Stimulated activated CD4-positive, alpha-beta T cell treated with anti-CD3 and anti-CD28 coated beads, Interleukin-4, amount 100 ng/mL, for 24 hours (primary cell): ENCODE results near the gene LRRC72.
"Not testable (repeated sequence)": the region's sequence is repeated elsewhere in the genome, so short reads cannot be mapped to it uniquely, and the experiment has no call there.

Experiments
- DNase-seq: peaks from one replicate; pipeline ENCODE4 v3.0.0-alpha.2; 2020

Gene LRRC72

DNA sequence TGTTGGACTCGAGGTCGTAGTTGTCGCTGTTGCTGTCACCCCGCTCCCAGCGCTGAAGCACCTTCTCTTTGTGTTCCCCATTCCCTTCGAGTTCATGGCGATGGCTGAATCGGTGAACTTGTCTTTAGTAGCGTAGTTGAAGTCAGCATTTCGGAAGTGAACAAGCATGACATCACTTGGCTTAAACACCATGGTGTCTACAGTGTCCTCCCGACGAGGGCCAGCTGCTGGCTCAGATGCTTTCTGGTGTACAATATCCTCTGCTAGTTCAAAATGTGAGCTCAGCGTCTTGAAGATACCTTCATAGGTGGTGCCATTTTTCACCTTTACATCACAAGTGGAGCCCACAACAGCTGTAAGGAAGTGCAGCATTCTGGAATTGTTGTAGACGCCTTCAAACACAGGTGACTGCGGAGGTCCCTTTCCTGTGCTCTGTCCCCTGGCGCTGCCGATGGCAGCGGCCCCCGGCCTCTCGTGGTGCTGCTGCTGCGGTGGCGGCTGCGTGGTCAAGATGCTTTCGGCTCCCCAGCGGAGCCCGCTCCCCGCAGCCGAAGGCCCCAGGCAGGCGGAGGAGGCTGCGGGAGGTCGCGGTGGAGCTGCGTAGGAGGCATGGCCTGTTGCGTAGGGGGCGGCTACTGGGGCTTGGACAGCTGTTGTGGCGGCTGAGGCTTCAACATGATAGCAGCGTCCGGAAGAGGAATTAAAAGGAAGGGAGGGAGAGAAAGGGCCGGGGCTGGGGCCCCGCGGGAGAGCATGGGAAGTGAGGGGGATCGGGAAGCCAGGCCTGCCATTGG is 59.7 kb downstream of the LRRC72 start:
- no peak for DNase-seq

DNA sequence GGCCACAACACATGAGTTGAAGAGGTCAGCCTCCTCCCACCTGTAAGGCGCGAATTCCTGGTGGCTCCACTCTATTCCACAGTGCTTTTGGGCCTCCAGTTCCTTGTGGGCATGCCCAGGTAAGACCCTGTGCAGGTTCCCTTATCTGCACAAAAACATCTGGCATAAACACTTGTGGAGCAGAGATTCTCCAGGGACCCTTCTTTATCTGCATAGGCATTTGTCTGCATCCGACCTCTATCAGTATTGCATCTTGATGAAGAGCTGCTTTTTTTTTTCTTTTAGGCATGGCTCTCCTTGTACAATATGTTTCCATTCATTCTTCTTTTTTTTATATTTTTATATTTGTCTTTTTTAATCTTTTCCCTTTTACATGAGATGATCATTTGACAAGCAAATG is 60.5 kb downstream of the LRRC72 start:
- DNase-seq = no peak

- no peak for DNase-seq
These were observed 61.2 kb downstream of the LRRC72 start for GRCh38 chr7:16587790-16588189.

DNA sequence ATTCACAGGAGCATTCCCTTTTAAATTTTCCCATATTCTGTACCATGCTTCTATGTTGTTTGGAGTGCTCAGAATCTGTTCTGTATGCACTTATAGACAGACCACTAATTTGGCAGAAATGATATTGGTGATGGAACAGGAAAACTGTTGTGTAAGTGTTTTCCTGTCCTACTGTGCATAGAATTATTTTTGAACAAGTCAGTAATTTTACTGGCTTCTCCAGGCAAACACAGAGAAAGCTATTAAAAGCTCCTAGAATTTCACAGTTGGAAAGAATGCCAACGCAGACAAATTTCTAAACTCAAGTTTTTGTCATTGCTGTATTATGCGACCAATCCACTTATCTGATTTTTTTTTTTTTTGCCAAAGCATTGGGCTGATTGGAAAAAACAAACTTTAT is 63.3 kb downstream of the LRRC72 start:
- DNase-seq = no peak

DNA sequence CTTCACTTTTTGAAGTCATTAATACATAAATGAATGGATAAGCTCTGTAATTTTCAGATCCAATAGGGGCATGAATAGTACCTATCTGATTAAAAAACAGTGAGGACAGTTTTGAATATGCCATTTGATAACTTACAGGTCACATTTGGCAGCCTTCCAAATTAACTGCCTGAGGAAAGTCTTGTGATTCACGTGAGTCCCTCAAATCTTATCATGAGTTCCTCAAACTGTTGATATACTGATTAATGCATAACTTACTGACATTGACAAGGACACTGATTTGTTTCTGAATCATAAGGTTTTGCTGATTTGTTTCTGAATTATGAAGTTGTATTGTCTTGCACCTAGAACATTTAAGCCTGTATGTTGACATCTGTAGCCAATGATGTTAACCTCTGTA is 63.8 kb downstream of the LRRC72 start:
- no peak for DNase-seq

- DNase-seq = no peak
These were observed 65.8 kb downstream of the LRRC72 start for GRCh38 chr7:16592395-16592794.

DNA sequence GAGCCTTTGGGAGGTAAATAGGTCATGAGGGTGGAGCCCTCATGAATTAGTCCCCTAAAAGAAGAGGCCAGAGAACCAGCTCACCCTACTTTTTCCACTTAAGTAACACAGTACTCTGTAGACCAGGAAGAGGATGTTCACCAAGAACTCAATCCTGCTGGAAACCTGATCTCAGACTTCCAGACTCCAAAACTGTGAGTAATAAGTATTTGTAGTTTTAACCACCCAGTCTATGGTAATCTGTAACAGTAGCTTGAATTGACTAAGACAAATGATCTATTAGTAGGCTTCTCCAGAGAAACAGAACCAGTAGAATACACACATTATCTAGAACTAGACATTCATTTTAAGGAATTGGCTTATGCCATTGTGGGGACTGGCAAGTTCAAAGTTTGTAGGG is 67.4 kb downstream of the LRRC72 start:
- no peak for DNase-seq

DNA sequence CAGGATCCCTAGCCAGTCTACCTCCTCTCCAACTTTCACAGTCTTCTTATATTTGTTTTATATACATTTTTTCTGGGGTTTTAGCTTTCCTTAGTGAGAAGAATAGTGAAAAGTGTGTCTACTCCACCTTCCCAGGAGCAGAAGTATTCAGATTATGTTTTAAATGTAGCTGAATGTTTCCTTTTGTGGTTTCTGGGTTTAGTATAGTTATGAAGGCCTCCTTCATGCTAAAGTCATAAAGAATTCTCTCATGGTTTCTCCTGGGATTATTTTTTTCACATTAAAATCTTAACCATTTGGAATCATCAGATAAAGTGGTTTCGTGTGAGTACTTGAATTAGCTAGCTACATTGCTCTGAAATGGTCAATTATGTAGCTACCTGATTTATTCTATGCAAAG is 68.1 kb downstream of the LRRC72 start:
- no peak for DNase-seq

GRCh38 chr7:16595596-16595995 is 69.0 kb downstream of the LRRC72 start:
- not testable (repeated sequence) for DNase-seq

- DNase-seq = no peak
These were observed 71.4 kb downstream of the LRRC72 start for GRCh38 chr7:16598015-16598414.

DNA sequence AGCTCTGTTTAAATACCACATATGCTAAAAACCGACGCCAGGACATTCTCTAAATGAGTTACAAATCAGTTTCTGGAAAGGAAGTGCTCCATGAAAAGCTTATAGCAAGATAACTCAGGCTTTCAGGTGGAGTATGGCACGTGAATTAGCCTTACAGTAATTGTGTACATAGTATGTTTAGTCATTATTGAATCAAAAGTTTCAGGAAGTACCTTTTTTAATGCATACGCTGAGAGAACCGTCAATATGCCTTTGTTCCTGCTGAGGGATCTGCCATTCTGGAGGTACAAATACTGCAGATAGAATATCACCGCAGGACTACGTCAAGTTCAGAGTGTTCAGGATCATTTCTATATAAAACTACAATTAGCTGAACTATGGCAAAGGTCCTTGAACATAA is 73.2 kb downstream of the LRRC72 start:
- DNase-seq = no peak

DNA sequence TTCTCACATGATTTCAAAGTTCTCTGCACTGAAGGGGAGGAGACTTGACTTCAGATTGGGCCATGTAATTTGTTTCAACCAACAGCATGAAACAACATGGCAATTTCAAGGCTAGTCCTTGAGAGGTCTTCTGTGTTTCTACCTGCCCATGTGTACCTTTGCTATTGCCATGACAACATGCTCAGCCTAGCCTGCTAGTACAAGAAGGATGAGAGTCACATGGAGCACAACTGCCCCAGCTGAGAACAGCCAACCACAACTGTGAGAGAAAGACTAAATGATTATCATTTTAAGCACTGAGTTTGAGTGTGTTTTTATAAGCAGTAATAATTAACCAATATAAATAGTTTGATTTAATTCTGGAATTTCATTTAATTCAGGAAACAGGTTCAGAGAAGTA is 77.0 kb downstream of the LRRC72 start:
- DNase-seq = no peak

DNA sequence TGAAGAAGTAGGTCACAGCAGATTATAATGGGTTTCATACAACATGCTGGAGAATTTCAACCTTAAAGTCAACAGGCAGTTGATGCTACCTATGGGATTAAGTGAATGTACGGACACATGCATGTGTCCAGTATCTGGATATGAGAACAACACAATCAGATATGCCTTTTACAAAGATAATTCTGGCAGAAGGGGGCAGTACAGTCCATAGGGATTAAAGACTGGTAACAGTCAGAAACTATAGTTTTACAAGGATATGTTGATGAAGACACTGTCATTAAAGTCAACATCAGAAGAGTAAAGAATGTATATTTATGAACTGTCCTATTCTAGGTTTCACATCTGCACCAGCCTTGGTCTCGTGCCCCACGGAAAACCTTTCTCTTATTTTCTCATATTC is 77.4 kb downstream of the LRRC72 start:
- DNase-seq = no peak

GRCh38 chr7:16606704-16607103 is 80.1 kb downstream of the LRRC72 start:
- no peak for DNase-seq

DNA sequence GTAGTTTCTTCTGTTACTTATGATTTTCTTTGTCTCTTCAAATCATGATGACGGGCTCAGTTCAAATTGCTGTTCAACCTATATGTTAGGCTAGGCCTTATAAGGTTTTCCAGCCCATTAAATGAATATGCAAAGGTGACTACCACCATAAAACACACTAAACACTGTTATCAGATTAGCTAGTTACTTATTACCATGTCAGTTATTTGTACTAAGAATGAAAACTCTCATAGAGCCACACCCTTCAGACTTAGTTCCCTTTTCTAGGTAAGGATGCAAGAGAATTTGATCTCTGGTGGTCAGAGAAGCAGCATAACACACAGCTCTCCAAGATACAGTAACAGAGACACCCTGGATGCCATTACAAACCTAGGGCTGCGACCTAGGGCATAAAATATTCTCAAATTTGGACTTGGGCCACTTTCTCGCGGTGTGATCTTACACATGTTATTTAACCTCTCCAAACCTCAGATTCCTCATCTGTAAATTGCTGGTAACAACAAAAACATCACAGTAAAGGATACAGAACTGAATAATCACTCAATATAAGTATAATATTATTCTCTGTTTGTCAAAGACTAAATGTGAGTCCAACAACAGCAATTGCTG is 83.3 kb downstream of the LRRC72 start:
- DNase-seq = no peak

GRCh38 chr7:16611711-16612110 is 85.1 kb downstream of the LRRC72 start:
- no peak for DNase-seq

DNA sequence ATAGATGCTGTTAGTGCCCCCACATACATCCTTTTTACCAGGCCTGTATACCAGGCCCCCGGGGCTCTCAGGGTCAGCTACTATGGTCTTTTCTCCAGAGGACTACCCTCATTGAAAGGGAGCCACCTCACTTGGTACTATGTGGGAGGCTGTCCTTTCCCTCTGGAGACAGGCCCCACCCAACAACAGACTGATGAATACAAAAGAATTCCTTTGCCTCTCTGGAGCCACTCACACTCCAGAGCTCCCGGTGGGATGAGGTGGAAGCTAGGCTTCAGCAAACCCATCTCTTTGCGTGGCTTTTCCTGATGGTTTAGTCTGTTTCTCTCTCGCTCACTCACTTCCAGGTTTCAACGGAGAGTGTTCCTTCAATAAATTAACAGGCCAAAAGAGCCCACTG is 88.6 kb downstream of the LRRC72 start:
- DNase-seq = no peak

DNA sequence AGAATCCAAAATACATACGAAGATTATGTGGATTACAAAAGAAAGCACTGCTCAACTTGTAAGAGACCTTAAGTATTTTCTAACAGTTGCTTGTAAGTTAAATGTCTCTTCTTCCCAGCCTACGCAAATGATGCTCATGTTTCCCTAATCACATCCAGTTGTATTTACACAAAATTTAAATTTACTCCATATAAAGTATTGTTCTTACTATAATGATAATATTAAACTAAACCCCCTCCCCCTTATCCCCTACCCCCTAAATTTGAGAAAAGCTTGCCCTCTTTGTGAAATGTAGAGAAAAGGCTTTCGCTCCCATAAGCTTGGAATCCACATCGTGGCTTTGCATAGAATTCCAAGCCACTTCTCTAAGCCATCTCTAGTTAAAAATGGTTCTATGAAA is 89.5 kb downstream of the LRRC72 start:
- DNase-seq = no peak

- DNase-seq = no peak
These were observed 89.9 kb downstream of the LRRC72 start for GRCh38 chr7:16616542-16616941.

DNA sequence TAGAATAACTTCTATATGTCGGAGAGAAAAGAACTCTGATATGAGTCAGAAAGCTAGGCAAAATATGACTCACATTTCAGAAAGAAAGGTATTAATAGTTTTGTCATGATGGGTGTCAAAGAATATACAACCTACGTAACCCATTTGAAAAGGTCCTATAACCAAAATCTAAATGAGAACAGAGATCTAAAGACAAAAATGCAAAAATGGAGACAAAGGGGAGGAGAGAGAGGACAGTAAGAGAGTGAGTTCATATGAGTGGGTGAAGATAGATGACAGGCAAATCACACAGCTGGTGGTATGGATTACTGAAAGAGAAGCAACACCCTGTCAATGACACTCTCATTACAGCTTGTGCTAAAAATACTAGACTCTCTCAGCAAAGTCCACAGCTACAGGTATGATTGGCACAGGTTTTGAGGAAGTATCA is 93.4 kb downstream of the LRRC72 start:
- DNase-seq = peak; percentile 19

DNA sequence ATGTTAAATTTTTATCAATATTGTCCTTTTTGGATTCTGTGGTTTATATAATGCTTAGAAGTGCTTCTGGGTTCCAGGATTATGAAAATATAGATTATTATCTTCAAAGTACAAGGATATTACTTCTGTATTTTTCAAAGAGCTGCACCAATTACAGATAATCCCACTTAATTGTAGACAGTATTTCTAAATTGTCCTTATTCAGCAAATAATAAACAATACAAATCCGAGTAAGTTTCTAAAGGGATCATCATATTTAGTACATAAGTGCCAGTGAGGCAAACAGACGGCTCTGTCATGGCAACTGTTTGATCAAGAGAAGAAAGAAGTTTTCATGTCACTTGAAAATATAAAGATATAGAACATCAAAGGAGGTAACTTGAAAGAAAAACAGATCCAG is 99.8 kb downstream of the LRRC72 start:
- no peak for DNase-seq

GRCh38 chr7:16627236-16627635 is 100.6 kb downstream of the LRRC72 start:
- DNase-seq = no peak

- no peak for DNase-seq
These were observed 104.0 kb downstream of the LRRC72 start for GRCh38 chr7:16630654-16631053.
